NCI-H524 (cell line): ENCODE results near the gene CFTR.

Experiments
- DNase-seq, 2 experiments: peaks; one replicate each; lab custom pipeline; 2025; lab: John Stamatoyannopoulos, UW

The CFTR gene

GRCh38 chr7:117648203-117648866 lies 168.5 kb downstream of the CFTR start:
- DNase-seq: no peak

- DNase-seq: no peak
Observed at GRCh38 chr7:117652943-117653680, 173.3 kb downstream of the CFTR start.

- no peak for DNase-seq
Observed at GRCh38 chr7:117654780-117655179, 175.0 kb downstream of the CFTR start.

- no peak for DNase-seq
Observed at GRCh38 chr7:117656806-117657205, 177.0 kb downstream of the CFTR start.

GRCh38 chr7:117659531-117660011 lies 179.7 kb downstream of the CFTR start:
- DNase-seq: no peak

GRCh38 chr7:117661328-117661727 lies 181.5 kb downstream of the CFTR start:
- no peak for DNase-seq

- no peak for DNase-seq
Observed at GRCh38 chr7:117664047-117664446, 184.2 kb downstream of the CFTR start.

GRCh38 chr7:117665368-117665767 lies 185.5 kb downstream of the CFTR start:
- DNase-seq: no peak

GRCh38 chr7:117666031-117666430 lies 186.2 kb downstream of the CFTR start:
- DNase-seq: no peak

- no peak for DNase-seq
Observed at GRCh38 chr7:117666689-117667088, 186.9 kb downstream of the CFTR start.

GRCh38 chr7:117667456-117667855 lies 187.6 kb downstream of the CFTR start:
- DNase-seq: no peak

GRCh38 chr7:117669818-117670217 lies 190.0 kb downstream of the CFTR start:
- DNase-seq: no peak

- DNase-seq: no peak
Observed at GRCh38 chr7:117672453-117672852, 192.6 kb downstream of the CFTR start.

- no peak for DNase-seq
Observed at GRCh38 chr7:117673367-117673766, 193.5 kb downstream of the CFTR start.

GRCh38 chr7:117673839-117674238 lies 194.0 kb downstream of the CFTR start:
- peak in 1 of 2 experiments; percentile 36 for DNase-seq

- no peak for DNase-seq
Observed at GRCh38 chr7:117674617-117675016, 194.8 kb downstream of the CFTR start.

GRCh38 chr7:117675497-117676435 lies 195.9 kb downstream of the CFTR start:
- no peak for DNase-seq

GRCh38 chr7:117679120-117679519 lies 199.3 kb downstream of the CFTR start:
- DNase-seq: no peak

- DNase-seq: no peak
Observed at GRCh38 chr7:117682681-117683385, 203.0 kb downstream of the CFTR start.

- DNase-seq: peak in 1 of 2 experiments; percentile 8
Observed at GRCh38 chr7:117683430-117684175, 203.8 kb downstream of the CFTR start.

- no peak for DNase-seq
Observed at GRCh38 chr7:117685795-117686194, 206.0 kb downstream of the CFTR start.
